ENCODE measurements around the gene FAM193B.

The FAM193B gene

GRCh38 chr5:177552839-177553455 is 1.4 kb downstream of the FAM193B start:
- peak in 1 of 2 experiments; percentile 14 for DNase-seq (ENCODE audit: low read depth in 1 of 2, low spot score in 1 of 2)
- TF ChIP-seq, protein P1, sequence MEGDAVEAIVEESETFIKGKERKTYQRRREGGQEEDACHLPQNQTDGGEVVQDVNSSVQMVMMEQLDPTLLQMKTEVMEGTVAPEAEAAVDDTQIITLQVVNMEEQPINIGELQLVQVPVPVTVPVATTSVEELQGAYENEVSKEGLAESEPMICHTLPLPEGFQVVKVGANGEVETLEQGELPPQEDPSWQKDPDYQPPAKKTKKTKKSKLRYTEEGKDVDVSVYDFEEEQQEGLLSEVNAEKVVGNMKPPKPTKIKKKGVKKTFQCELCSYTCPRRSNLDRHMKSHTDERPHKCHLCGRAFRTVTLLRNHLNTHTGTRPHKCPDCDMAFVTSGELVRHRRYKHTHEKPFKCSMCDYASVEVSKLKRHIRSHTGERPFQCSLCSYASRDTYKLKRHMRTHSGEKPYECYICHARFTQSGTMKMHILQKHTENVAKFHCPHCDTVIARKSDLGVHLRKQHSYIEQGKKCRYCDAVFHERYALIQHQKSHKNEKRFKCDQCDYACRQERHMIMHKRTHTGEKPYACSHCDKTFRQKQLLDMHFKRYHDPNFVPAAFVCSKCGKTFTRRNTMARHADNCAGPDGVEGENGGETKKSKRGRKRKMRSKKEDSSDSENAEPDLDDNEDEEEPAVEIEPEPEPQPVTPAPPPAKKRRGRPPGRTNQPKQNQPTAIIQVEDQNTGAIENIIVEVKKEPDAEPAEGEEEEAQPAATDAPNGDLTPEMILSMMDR (IDR thresholded peaks at IDR 0.05; ENCODE audit: insufficient read depth, low read length) = no peak
- TF ChIP-seq GABPA (IDR thresholded peaks at IDR 0.05; ENCODE audit: low read depth) (no peak), REST (IDR thresholded peaks at IDR 0.05; ENCODE audit: insufficient replicate concordance, low read depth) (no peak), POLR2AphosphoS5 (IDR thresholded peaks at IDR 0.05; ENCODE audit: low read depth) (no peak), SPI1 (IDR thresholded peaks at IDR 0.05; ENCODE audit: borderline replicate concordance, low read depth) (no peak)
- Histone ChIP-seq H3K27me3 (ENCODE audit: insufficient read depth, poor library complexity, severe bottlenecking) (no peaks in the 10 kb centered on the region), H3K27ac (replicated peaks) (no peak overlapping the region), H3K4me3 (replicated peaks; ENCODE audit: insufficient read depth, low read length) (peak overlapping the region; percentile 94)

- TF ChIP-seq, protein P1 (IDR thresholded peaks at IDR 0.05; ENCODE audit: insufficient read depth, low read length) = no peak
- TF ChIP-seq SPI1 (IDR thresholded peaks at IDR 0.05; ENCODE audit: borderline replicate concordance, low read depth) (no peak), REST (IDR thresholded peaks at IDR 0.05; ENCODE audit: insufficient replicate concordance, low read depth) (no peak), POLR2AphosphoS5 (IDR thresholded peaks at IDR 0.05; ENCODE audit: low read depth) (no peak), GABPA (IDR thresholded peaks at IDR 0.05; ENCODE audit: low read depth) (no peak)
- Histone ChIP-seq H3K27ac (replicated peaks) (no peak overlapping the region), H3K27me3 (ENCODE audit: insufficient read depth, poor library complexity, severe bottlenecking) (no peaks in the 10 kb centered on the region), H3K4me3 (replicated peaks; ENCODE audit: insufficient read depth, low read length) (no peak overlapping the region)
- DNase-seq (ENCODE audit: low read depth in 1 of 2, low spot score in 1 of 2) = no peak
These were observed 4.2 kb downstream of the FAM193B start for GRCh38 chr5:177550122-177550521.

DNA sequence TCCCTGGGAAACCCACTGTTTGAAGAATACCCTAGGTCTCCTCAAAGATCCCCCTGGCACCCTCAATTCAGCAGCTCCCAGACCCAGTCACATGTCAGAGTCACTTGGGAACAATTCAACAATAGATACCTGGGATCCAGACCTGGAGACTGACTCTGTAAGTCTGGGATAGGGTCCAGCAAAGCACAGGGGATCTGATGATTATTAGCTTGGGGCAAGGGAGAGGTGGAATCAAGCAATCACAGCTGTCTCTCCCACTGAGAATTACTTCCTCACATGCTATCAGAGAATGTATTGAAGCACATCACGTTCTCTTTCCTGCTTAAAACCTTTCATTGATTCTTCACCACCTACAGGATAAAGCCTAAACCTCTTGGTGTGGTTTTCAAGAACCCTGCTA is 5.9 kb downstream of the FAM193B start:
- H3K27me3 ChIP-seq (ENCODE audit: insufficient read depth, poor library complexity, severe bottlenecking) = no peaks in the 10 kb centered on the region
- TF ChIP-seq GABPA (IDR thresholded peaks at IDR 0.05; ENCODE audit: low read depth) (no peak), SPI1 (IDR thresholded peaks at IDR 0.05; ENCODE audit: borderline replicate concordance, low read depth) (no peak), REST (IDR thresholded peaks at IDR 0.05; ENCODE audit: insufficient replicate concordance, low read depth) (no peak), POLR2AphosphoS5 (IDR thresholded peaks at IDR 0.05; ENCODE audit: low read depth) (no peak)
- TF ChIP-seq, protein P1 (IDR thresholded peaks at IDR 0.05; ENCODE audit: insufficient read depth, low read length) = no peak
- no peak overlapping the region for H3K27ac ChIP-seq (replicated peaks)
- no peak overlapping the region for H3K4me3 ChIP-seq (replicated peaks; ENCODE audit: insufficient read depth, low read length)
- DNase-seq (ENCODE audit: low read depth in 1 of 2, low spot score in 1 of 2) = no peak

Measured in HL-60 (cell line).